Measurements from ENCODE around the gene MVK. TPM values are rescaled to one million over a fixed set of nuclear protein-coding genes. Genes with fewer than 3 reads are reported as not detected.
A peak's percentile ranks its signal among the peaks of the same experiment; 100 is the strongest.

The MVK gene
- total RNA-seq = 100 to 1,000 TPM in 2 of 9 donors, 10 to 100 TPM in 7; 10.8 to 194 (median 19.2) TPM
- polyA plus RNA-seq = 10 to 100 TPM; 35.0 to 73.6 (median 39.1) TPM
- long read RNA-seq, donor 1, full-length matches to known transcripts = 54 of 65 reads
- long read RNA-seq, donor 1, partial matches to known transcripts = 11 of 65 reads
- long read RNA-seq, donor 1, other reads (novel, unspliced or antisense) = 0 of 65 reads
- long read RNA-seq, donor 2, transcript MVK-203 (9 exons, 1,644 nt) = minor isoform, 5 of 84 reads
- long read RNA-seq, donor 2, transcript MVK-201 (11 exons, 1,956 nt) = major isoform, 30 of 84 reads
- long read RNA-seq, donor 2, partial matches to known transcripts = 45 of 84 reads
- long read RNA-seq, donor 2, other reads (novel, unspliced or antisense) = 0 of 84 reads
- long read RNA-seq, donor 3, full-length matches to known transcripts = 28 of 34 reads
- long read RNA-seq, donor 3, partial matches to known transcripts = 6 of 34 reads
- long read RNA-seq, donor 3, other reads (novel, unspliced or antisense) = 0 of 34 reads
- long read RNA-seq, donor 4, transcript MVK-201 (11 exons, 1,956 nt) = major isoform, 30 of 32 reads
- long read RNA-seq, donor 4, partial matches to known transcripts = 0 of 32 reads
- long read RNA-seq, donor 4, other reads (novel, unspliced or antisense) = 0 of 32 reads
- long read RNA-seq, donor 5, full-length matches to known transcripts = 69 of 82 reads
- long read RNA-seq, donor 5, partial matches to known transcripts = 3 of 82 reads
- long read RNA-seq, donor 5, other reads (novel, unspliced or antisense) = 10 of 82 reads
- long read RNA-seq, donor 6, full-length matches to known transcripts = 11 of 20 reads
- long read RNA-seq, donor 6, partial matches to known transcripts = 7 of 20 reads
- long read RNA-seq, donor 6, other reads (novel, unspliced or antisense) = 2 of 20 reads
- long read RNA-seq, donor 7, full-length matches to known transcripts = 18 of 23 reads
- long read RNA-seq, donor 7, partial matches to known transcripts = 5 of 23 reads
- long read RNA-seq, donor 7, other reads (novel, unspliced or antisense) = 0 of 23 reads
- long read RNA-seq, donor 8, transcript MVK-201 (11 exons, 1,956 nt) = major isoform, 54 of 111 reads
- long read RNA-seq, donor 8, partial matches to known transcripts = 53 of 111 reads
- long read RNA-seq, donor 8, other reads (novel, unspliced or antisense) = 0 of 111 reads
- long read RNA-seq, donor 9, transcript MVK-201 (11 exons, 1,956 nt) = major isoform, 19 of 21 reads
- long read RNA-seq, donor 9, partial matches to known transcripts = 0 of 21 reads
- long read RNA-seq, donor 9, other reads (novel, unspliced or antisense) = 0 of 21 reads
- long read RNA-seq, donor 10, transcript MVK-201 (11 exons, 1,956 nt) = major isoform, 27 of 53 reads
- long read RNA-seq, donor 10, partial matches to known transcripts = 16 of 53 reads
- long read RNA-seq, donor 10, other reads (novel, unspliced or antisense) = 0 of 53 reads

- Histone ChIP-seq H3K4me1 (replicated peaks in 1 of 2) (peaks cover 13 to 28% of the 10 kb centered on the region in 2 donors), H3K4me3 (peak within 1 kb of the TSS; percentile 4 to 89 (median 36)), H3K27ac (peak within 1 kb of the TSS; percentile 75 to 93 (median 84)), H3K27me3 (no peaks in the 10 kb centered on the region), H3K9me3 (replicated peaks in 1 of 3) (no peaks in the 10 kb centered on the region), H3K36me3 (replicated peaks in 1 of 2) (peaks cover 0 to 32% of the 10 kb centered on the region in 2 donors)
- WGBS, 4 donors = 1 to 4% (median 1%) methylated on average over 10 to 74 of the region's 74 CpGs
- intact Hi-C loops (cut with DNase I) = no loop called here
- DNase-seq = peak; percentile 99 to 100 (median 100)
- TF ChIP-seq CTCF (IDR thresholded peaks at IDR 0.05) (no peak), POLR2A (IDR thresholded peaks at IDR 0.05) (peak; percentile 65 to 70)
These were observed at the start of gene MVK, which contains the start of gene MMAB for GRCh38 chr12:109573029-109573913. Gene MVK (plus strand): TSS chr12:109573794. CDS start chr12:109574823, 1,029 bp downstream. Gene MMAB (minus strand): TSS chr12:109573504. CDS start chr12:109573480, 24 bp downstream.

- H3K27me3 ChIP-seq = no peaks in the 10 kb centered on the region
- TF ChIP-seq POLR2A (IDR thresholded peaks at IDR 0.05) (no peak), CTCF (IDR thresholded peaks at IDR 0.05) (no peak)
- intact Hi-C loops (cut with DNase I) = loop anchor here (5.0 to 10.0 kb wide), 2 partner anchors 73 to 250 kb away; no protein-coding TSS in a partner anchor
- H3K9me3 ChIP-seq (replicated peaks in 1 of 3) = no peaks in the 10 kb centered on the region
- H3K36me3 ChIP-seq (replicated peaks in 1 of 2) = peaks cover 0 to 56% of the 10 kb centered on the region in 2 donors
- H3K27ac ChIP-seq = no peak overlapping the region
- H3K4me1 ChIP-seq (replicated peaks in 1 of 2) = peaks cover 0 to 2% of the 10 kb centered on the region in 2 donors
- no peak for DNase-seq
- WGBS, 4 donors = 86 to 93% (median 93%) methylated on average over 22 to 26 of the region's 26 CpGs
- H3K4me3 ChIP-seq = no peak overlapping the region
These were observed 48.9 kb upstream of the MVK start for GRCh38 chr12:109524466-109525278.

- Histone ChIP-seq H3K36me3 (replicated peaks in 1 of 2) (peaks cover 0 to 53% of the 10 kb centered on the region in 2 donors), H3K27me3 (no peaks in the 10 kb centered on the region), H3K4me3 (no peak overlapping the region), H3K4me1 (replicated peaks in 1 of 2) (no peaks in the 10 kb centered on the region), H3K9me3 (replicated peaks in 1 of 3) (no peaks in the 10 kb centered on the region), H3K27ac (no peak overlapping the region)
- WGBS, 4 donors = 79 to 95% (median 89%) methylated on average over 3 of the region's 3 CpGs
- no peak for TF ChIP-seq POLR2A (IDR thresholded peaks at IDR 0.05)
- TF ChIP-seq CTCF (IDR thresholded peaks at IDR 0.05) = no peak
- no peak for DNase-seq
- intact Hi-C loops (cut with DNase I) = loop anchor here in 1 of 2 donors (10.0 kb wide), 1 partner anchor 250 kb away; no protein-coding TSS in a partner anchor
These were observed 48.4 kb upstream of the MVK start for GRCh38 chr12:109525279-109525585.

All from adrenal gland (tissue), 19 donors.